TTC549 (cell line): ENCODE data around the gene WSCD2.

ENCODE experiments used
- FAIRE-seq: peaks from 2 replicates; lab custom pipeline; 2012; peaks lifted over from hg19 to GRCh38; lab: Jason Lieb, UNC

The WSCD2 gene

GRCh38 chr12:108109504-108109903 lies 19.6 kb upstream of the WSCD2 start:
- no peak for FAIRE-seq

DNA sequence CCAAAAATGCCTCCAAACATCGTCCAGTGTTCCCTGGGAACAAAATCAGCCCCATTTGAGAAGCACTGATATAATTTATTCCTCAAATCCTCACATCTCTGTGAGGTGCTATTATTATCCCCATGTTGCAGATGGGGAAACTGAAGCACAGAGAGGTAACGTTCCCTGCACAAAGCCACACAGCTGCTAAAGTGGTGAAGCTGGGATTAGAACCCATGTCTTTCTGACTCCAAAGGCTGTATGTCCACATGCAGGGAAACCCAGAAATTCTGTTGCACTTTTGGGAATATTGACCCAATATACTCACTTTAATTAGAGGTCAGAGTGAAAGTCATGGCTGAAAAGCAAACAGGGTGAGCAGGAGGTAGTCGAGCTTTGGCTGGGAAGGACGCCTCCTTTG lies 19.1 kb upstream of the WSCD2 start:
- no peak for FAIRE-seq

DNA sequence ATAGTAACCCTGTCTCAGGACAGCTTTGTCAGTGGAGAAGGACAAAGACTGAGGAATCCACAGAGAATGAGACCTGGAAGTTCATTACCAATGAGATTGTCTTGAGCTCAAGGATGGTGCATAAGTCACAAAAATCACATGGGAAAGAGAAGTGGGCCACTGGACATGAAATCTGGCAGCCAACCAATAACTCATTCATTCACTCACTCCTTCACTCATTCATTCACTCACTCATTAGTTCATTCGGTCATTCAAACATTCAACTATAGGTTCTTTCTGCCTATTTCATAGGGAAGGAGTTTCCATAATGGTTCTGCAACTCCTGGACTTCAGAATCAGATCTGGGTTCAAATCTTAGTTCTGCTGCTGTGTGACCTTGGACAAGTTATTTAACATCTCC lies 18.2 kb upstream of the WSCD2 start:
- FAIRE-seq = no peak

DNA sequence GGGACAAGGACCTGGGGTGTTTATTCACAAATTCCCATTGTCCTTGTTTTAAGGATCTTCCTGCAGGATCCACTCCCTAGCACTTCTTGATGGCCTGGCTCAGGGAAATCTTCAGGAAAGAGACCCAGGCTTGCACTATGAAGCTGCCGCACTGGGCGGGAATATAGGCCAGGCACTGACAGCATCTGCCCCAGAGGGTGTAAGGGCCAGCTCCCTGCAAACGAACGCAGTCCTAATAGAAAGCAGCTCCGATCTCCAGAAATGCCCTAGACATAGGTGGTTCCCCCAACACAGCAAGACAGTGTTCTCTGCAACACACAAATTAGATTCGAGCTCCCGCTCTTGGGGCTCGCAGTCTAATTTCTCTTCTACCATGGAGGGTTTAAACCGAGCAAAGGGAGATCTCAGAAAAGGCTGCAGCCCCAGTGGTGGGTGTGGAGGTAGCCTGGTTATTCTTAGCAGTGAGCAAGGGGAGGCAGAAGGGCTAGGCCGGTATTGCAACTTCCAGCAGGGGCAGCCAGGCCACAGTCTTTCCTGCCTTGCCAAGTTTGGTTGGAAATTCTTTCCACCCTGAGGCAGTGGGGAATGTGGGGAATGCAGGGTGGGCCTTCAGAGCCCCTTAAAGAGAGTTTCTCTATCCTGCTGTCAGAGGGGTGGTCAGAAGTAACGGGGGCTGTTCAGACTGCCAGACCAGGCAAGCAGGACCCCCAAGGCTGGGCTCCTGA lies 16.1 kb upstream of the WSCD2 start:
- FAIRE-seq = no peak

DNA sequence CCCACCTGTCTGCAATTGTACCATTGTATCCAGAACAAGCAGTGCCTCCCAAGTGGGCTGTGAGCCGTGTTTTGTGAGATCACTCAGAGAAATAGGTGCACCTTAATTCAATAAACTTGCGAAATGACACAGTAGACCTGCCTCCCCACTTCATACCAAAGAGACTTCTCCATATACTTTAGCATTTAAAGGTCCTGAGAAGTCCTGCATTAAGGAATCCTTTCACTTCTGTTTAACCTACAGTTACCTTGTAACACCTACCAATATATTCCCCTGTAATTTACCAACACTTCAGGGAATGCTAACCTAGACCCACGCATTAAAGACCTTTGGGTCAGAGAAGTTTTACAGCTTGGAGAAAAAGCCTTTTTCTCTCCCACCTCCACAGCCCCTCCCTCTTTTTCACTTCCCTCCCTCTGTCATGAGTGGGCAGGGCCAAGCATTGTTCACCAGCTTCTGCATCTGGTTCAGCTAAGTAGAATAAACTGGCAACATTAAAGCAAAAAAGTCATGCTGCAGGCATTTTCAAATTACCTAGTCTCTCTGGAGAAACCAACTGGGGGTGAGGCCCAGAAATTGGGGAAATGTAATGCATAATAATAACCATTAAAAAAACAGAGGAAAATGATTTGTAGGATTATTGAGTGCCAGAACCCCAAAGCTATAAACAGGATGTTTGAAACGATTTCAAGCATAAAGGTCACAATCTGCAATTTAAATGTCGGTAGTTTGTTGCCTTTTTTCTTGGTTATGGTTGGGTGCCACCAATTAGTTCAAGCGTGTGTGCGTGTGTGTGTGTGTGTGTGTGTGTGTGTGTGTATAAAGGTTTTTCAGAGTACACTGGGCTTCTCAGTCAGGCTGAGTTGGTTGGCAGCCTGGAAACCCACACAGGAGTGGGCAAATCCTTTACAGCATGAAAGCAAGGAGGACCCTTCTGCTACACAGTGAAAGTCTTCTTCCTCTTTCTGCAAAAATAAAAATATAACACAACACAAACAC lies 13.7 kb upstream of the WSCD2 start:
- FAIRE-seq = no peak

GRCh38 chr12:108116254-108116653 lies 12.8 kb upstream of the WSCD2 start:
- no peak for FAIRE-seq

GRCh38 chr12:108116699-108117098 lies 12.4 kb upstream of the WSCD2 start:
- no peak for FAIRE-seq

DNA sequence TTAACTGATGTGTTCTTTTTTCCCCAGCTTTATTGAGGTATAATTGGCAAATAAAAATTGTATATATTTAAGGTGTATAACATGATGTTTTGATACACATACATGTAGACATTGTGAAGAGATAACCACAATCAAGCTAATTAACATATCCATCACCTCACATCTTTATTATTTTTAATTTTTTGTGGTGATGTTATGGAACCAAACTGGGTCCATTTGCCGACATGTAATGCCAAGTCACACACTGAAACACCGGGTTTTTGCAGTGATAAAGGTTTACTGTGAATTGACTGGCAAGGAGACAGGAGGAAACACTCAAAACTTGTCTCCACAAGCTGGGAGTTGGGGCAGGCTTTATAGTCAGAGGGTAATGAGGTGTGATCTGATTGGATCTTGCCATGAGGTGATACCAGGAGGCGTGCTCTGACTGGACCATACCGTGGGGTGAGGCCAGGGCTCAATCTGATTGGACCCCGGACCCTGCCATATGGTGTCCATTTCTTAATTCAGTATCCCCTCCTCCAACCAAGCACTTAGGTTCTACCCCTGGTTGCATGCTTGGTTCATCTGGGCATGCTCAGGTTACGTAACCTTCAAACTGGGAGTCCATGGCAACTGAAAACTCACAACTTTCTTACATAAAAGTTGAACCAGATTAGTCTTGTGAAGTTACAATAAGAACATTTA lies 11.8 kb upstream of the WSCD2 start:
- no peak for FAIRE-seq

- no peak for FAIRE-seq
Observed at GRCh38 chr12:108117902-108118301, 11.2 kb upstream of the WSCD2 start.

- FAIRE-seq = no peak
Observed at GRCh38 chr12:108119126-108119973, 9.7 kb upstream of the WSCD2 start.

- FAIRE-seq = no peak
Observed at GRCh38 chr12:108119974-108120862, 8.9 kb upstream of the WSCD2 start.

- FAIRE-seq = no peak
Observed at GRCh38 chr12:108120863-108121165, 8.3 kb upstream of the WSCD2 start.

DNA sequence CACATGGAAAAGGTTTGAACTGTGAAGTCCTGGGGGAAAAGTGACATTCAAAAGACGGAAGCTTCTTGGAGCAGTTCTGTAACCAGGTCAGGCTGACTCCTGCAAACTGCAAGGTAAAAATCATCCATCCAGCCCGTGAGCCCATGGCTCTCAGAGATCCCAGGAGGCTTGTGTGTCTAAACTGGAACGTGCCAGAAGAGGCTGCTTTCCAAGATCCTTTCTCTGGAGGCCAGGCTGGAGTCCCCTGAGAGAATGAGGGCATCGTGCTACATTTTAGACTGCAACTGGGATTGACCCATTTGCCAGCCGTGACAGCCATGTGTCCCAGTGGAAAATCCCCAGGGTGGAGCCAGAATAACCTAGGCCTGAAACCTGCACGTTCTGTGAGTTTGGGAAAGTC lies 7.8 kb upstream of the WSCD2 start:
- FAIRE-seq = no peak

GRCh38 chr12:108121728-108122471 lies 7.2 kb upstream of the WSCD2 start:
- FAIRE-seq = no peak

DNA sequence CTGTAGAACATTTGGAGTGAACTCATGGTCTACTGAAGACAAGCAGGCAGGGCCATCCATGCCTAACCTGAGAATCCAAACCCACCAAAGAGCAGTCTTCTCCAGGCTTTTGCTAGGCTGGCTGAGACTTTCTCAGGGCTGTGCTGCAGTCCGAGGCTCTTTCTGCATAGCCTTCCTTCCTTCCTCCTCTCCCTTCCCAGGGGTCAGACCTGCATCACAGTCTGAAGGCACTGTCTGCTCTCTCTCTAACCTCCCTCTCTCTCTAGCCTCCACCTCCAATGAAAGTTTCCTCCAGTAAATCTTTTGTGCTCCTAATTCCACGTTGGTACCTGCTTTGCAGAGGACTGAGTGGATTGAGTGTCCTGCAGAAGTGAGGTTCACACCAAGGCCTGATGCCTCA lies 6.4 kb upstream of the WSCD2 start:
- FAIRE-seq = no peak

DNA sequence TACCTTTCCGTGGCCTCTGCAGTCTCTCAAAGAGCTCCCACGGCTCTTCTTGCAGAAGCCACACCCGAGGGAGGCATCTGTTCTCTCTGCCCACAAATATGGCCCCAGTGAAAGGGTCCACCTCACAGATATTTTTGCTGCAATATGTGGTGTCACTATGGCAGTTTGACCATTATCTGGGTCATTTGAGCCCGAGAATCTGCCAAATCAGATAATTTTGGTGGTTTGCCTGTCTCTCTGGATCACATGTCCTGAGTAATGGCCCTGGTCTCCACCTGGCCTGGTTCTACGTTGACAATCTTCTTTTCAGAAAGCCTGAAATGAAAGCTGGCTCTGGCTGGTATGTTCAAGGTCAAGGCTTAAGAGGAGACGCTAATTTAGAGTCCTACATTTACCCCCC lies 5.7 kb upstream of the WSCD2 start:
- FAIRE-seq = no peak

DNA sequence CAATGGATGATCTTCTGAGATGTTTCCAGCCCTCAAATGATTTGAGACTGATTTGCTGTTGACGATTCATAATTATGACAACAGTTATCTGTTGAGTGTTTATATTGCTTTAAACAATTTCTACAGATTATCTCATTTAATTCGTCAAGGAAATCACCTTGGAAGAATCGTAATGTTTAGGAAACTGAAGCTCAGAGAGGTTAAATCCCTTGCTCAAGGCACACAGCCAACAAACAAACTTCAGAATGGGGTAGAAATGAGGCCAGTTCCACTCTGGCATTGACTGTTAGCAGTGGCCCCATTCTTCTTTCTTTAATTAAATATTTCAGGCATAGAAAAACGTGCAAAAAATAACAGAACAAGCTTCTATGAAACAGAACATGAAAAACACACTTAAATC lies 4.0 kb upstream of the WSCD2 start:
- FAIRE-seq = no peak

DNA sequence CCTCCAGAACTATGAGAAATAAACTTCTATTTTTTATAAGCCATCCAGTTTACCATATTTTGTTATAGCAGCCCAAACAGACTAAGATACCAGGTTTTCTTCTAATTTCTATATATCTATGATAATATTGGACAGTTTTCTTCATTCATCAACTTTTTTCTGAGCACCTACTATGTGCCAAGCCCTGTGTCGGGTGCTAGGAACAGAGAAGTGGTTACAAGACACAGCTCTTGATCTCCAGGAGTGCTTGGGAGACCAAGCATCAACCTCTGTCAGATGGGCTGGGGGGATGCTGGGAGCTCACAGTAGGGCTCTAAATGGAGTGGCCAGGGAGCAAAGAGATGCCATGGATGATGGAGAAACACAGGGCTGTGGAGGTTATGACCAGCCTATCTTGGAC lies 2.9 kb upstream of the WSCD2 start:
- FAIRE-seq = no peak

- FAIRE-seq = no peak
Observed at GRCh38 chr12:108126990-108127501, 2.0 kb upstream of the WSCD2 start.

DNA sequence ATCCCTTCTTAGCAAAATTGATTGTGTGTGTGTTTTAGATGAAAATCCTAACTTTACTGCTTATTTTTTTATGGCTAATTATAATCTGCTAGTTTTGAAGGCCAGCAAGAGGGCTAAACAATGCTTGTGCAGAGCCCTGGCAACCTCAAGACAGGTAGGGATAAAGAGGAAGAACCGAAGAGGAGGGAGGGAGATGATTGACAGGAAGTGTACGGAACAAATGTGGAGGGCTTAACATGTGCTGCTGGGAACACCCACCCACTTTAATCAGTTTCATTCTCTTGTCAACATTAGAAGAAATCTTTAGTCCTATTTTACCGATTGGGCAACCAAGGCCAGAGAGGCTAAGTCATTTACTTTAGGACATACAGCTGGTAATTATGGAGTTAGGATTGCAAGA lies 1.4 kb upstream of the WSCD2 start:
- FAIRE-seq = no peak
